Upper lobe of left lung (tissue), 4 donors: ENCODE measurements around the gene COL20A1.

Experiments used
- POLR2A ChIP-seq, 4 donors: fragments of 450-650 bp; IDR thresholded peaks; one replicate each; pipeline ENCODE4 v1.5.1; 2016 to 2017; ENCODE audit warnings: antibody characterized with exemption in 4 of 4, mild to moderate bottlenecking in 2 of 4
- POLR2AphosphoS5 ChIP-seq, 2 donors: sonication (generic); formaldehyde crosslinking; IDR thresholded peaks; one replicate each; pipeline ENCODE4 v1.5.1; 2017; ENCODE audit warnings: antibody characterized with exemption in 2 of 2

DNA sequence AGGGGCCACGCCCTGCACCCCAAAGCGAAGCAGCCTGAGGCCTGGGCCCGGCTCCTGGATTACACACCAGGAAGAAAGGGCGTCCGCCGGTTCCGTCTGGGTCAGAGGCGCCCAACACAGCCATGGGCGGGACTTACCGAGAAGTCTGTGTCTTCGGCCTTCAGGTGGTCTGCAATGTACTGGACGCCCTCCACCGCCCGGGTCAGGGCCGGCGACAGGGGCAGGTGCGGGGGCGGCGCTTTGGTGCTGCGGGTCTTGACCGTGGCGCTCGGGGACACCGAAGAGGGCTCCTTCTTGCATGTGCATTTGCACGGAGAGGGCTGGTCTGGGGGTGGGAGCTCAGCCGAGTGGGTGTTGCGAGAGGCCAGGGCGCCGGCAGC is 56.5 kb downstream of the COL20A1 start:
- TF ChIP-seq POLR2A (IDR thresholded peaks at IDR 0.05): no peak
- no peak for TF ChIP-seq POLR2AphosphoS5 (IDR thresholded peaks at IDR 0.05)
